ENCODE measurements around the gene FAM107B.

The FAM107B gene

DNA sequence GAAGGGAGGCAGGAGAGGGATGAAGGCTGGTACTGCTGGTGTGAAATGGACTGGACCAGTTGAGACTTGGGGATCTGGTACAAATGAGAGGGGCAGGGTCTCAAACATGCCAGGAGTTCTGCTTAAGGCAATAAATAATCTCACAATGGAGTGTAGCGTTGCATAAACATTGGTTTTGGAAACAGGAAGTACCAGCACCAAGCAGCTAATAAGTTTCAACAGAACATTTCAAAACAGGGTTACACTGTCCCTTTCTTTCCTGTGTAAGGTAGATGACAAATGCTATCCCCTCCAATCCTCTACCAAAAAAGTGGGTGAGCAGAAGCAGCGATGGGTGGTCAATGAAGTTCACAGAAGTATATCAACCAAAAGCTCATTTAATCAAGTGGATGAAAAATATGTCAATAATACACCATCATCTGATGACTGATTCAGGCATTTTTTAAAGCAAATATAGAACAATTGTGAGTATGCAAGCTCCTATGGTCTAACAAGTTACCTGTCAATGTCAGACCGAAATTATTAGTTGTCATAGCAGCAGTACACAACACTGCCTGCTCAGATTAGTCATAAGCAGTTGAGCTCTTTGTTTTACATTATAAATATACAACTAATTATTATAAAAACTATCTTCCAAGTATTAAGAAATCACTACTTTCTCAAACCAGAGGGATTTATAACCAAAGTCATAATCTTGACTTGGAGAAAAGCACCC is 220.0 kb downstream of the FAM107B start:
- TF ChIP-seq TAF1 (IDR thresholded peaks at IDR 0.05; ENCODE audit: borderline replicate concordance, insufficient read depth, low read length), result no peak
- TF ChIP-seq FOXP2 (optimal IDR thresholded peaks at IDR 0.05; ENCODE audit: borderline replicate concordance, extremely low read depth, extremely low read length, insufficient read depth), result no peak
- no peak for TF ChIP-seq POLR2AphosphoS5 (IDR thresholded peaks at IDR 0.05; ENCODE audit: low read depth, low read length)
- TF ChIP-seq SIN3A (IDR thresholded peaks at IDR 0.05; ENCODE audit: borderline replicate concordance, insufficient read depth, low read length), result no peak
- TF ChIP-seq, protein P1, sequence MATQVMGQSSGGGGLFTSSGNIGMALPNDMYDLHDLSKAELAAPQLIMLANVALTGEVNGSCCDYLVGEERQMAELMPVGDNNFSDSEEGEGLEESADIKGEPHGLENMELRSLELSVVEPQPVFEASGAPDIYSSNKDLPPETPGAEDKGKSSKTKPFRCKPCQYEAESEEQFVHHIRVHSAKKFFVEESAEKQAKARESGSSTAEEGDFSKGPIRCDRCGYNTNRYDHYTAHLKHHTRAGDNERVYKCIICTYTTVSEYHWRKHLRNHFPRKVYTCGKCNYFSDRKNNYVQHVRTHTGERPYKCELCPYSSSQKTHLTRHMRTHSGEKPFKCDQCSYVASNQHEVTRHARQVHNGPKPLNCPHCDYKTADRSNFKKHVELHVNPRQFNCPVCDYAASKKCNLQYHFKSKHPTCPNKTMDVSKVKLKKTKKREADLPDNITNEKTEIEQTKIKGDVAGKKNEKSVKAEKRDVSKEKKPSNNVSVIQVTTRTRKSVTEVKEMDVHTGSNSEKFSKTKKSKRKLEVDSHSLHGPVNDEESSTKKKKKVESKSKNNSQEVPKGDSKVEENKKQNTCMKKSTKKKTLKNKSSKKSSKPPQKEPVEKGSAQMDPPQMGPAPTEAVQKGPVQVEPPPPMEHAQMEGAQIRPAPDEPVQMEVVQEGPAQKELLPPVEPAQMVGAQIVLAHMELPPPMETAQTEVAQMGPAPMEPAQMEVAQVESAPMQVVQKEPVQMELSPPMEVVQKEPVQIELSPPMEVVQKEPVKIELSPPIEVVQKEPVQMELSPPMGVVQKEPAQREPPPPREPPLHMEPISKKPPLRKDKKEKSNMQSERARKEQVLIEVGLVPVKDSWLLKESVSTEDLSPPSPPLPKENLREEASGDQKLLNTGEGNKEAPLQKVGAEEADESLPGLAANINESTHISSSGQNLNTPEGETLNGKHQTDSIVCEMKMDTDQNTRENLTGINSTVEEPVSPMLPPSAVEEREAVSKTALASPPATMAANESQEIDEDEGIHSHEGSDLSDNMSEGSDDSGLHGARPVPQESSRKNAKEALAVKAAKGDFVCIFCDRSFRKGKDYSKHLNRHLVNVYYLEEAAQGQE (IDR thresholded peaks at IDR 0.05; ENCODE audit: insufficient read depth in 1 of 2, low read depth in 2 of 2, low read length in 2 of 2), result no peak

DNA sequence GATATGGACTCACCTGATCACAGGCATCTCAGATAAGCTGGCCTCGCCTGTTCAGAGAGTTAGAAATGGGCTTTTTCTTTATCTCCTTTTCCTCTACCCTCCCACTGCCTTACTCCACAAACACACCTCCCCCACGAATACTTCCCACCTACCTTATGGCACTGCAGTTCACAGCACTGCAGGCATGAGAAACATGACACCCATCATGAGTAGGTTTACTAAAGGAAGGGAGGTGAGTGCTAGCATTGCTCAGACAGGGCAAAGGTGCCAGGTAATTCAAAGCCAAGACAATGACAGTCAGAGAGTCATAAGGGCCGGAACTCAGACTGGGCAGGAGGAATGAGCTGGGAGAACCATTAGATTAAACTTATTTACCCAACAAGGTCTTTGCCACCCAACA is 220.6 kb downstream of the FAM107B start:
- no peak for TF ChIP-seq SIN3A (IDR thresholded peaks at IDR 0.05; ENCODE audit: borderline replicate concordance, insufficient read depth, low read length)
- no peak for TF ChIP-seq POLR2AphosphoS5 (IDR thresholded peaks at IDR 0.05; ENCODE audit: low read depth, low read length)
- TF ChIP-seq FOXP2 (optimal IDR thresholded peaks at IDR 0.05; ENCODE audit: borderline replicate concordance, extremely low read depth, extremely low read length, insufficient read depth), result no peak
- TF ChIP-seq, protein P1 (IDR thresholded peaks at IDR 0.05; ENCODE audit: insufficient read depth in 1 of 2, low read depth in 2 of 2, low read length in 2 of 2), result no peak
- TF ChIP-seq TAF1 (IDR thresholded peaks at IDR 0.05; ENCODE audit: borderline replicate concordance, insufficient read depth, low read length), result no peak

- TF ChIP-seq TAF1 (IDR thresholded peaks at IDR 0.05; ENCODE audit: borderline replicate concordance, insufficient read depth, low read length) (no peak), FOXP2 (optimal IDR thresholded peaks at IDR 0.05; ENCODE audit: borderline replicate concordance, extremely low read depth, extremely low read length, insufficient read depth) (no peak), SIN3A (IDR thresholded peaks at IDR 0.05; ENCODE audit: borderline replicate concordance, insufficient read depth, low read length) (no peak), POLR2AphosphoS5 (IDR thresholded peaks at IDR 0.05; ENCODE audit: low read depth, low read length) (no peak)
- TF ChIP-seq, protein P1 (IDR thresholded peaks at IDR 0.05; ENCODE audit: insufficient read depth in 1 of 2, low read depth in 2 of 2, low read length in 2 of 2), result no peak
Measured at GRCh38 chr10:14553448-14553847, 221.2 kb downstream of the FAM107B start.

DNA sequence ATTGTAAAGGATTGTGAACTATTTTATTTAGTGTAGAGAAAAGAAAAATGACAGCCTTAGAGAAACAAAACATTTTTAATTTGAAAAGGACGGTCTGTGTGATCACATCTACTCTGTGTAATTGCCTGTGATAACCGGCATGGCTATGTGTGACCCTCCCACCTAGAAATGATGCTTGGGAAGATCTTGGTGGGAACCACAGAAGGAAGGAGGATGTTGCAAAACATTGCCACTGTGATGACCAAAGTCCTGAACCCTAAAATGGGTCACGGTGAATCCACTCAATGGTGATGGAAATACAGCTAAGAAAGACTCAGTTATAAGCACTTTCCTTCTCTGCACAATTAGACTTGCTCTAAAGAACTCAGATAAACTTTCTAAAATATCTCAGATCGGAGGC is 222.7 kb downstream of the FAM107B start:
- no peak for TF ChIP-seq TAF1 (IDR thresholded peaks at IDR 0.05; ENCODE audit: borderline replicate concordance, insufficient read depth, low read length)
- TF ChIP-seq, protein P1 (IDR thresholded peaks at IDR 0.05; ENCODE audit: insufficient read depth in 1 of 2, low read depth in 2 of 2, low read length in 2 of 2), result no peak
- no peak for TF ChIP-seq POLR2AphosphoS5 (IDR thresholded peaks at IDR 0.05; ENCODE audit: low read depth, low read length)
- no peak for TF ChIP-seq FOXP2 (optimal IDR thresholded peaks at IDR 0.05; ENCODE audit: borderline replicate concordance, extremely low read depth, extremely low read length, insufficient read depth)
- TF ChIP-seq SIN3A (IDR thresholded peaks at IDR 0.05; ENCODE audit: borderline replicate concordance, insufficient read depth, low read length), result no peak

Data from PFSK-1 (cell line).